Choroid plexus epithelial cell (primary cell): ENCODE results near the gene PRRC2B.
A peak's percentile ranks its signal among the peaks of the same experiment; 100 is the strongest.

Source experiments
- DNase-seq: peaks from one replicate; pipeline ENCODE4 v3.0.0-alpha.2; 2010; ENCODE audit warnings: low read depth
- H3K4me3 ChIP-seq: 2 replicates; pipeline ENCODE4 v1.5.1; 2011; ENCODE audit warnings: low read depth, mild to moderate bottlenecking, control low read depth, low read length, moderate library complexity
- CTCF ChIP-seq: conservative IDR thresholded peaks from 2 replicates; pipeline ENCODE4 v1.5.1; 2011; ENCODE audit warnings: low read depth, mild to moderate bottlenecking, control low read depth, inconsistent platforms, low read length, moderate library complexity

The PRRC2B gene

DNA sequence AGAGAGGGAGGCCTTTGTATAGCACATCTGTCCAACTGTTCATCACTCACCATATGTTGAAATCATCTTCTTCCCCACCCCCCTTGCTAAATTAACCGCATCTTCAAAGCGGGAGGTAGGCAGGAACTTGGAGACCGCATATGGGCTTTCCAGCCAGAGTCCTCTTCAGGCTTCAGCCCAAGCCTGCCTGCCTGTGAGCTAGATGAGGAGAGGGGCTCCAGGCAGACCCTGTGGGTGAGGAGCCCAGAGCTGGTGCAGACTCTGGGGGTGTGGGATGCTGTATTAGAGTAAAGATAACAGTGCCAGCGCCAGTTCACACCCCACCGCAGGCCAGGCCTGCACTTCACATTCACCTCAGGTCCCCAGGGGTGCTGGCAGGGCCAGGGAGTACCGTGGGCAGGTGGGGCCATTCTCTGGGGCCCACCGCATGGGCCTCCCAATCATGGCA, 16.2 kb downstream of the PRRC2B start:
- TF ChIP-seq CTCF, result no peak
- DNase-seq, result peak; percentile 71
- no peak overlapping the region for H3K4me3 ChIP-seq

- no peak for DNase-seq
- no peak overlapping the region for H3K4me3 ChIP-seq
- TF ChIP-seq CTCF, result no peak
These were observed 18.1 kb downstream of the PRRC2B start for GRCh38 chr9:131411719-131412681.

GRCh38 chr9:131416509-131416908, 22.6 kb downstream of the PRRC2B start:
- DNase-seq, result no peak
- no peak for TF ChIP-seq CTCF
- H3K4me3 ChIP-seq, result no peak overlapping the region

GRCh38 chr9:131417264-131418142, 23.6 kb downstream of the PRRC2B start:
- no peak overlapping the region for H3K4me3 ChIP-seq
- no peak for DNase-seq
- TF ChIP-seq CTCF, result no peak

DNA sequence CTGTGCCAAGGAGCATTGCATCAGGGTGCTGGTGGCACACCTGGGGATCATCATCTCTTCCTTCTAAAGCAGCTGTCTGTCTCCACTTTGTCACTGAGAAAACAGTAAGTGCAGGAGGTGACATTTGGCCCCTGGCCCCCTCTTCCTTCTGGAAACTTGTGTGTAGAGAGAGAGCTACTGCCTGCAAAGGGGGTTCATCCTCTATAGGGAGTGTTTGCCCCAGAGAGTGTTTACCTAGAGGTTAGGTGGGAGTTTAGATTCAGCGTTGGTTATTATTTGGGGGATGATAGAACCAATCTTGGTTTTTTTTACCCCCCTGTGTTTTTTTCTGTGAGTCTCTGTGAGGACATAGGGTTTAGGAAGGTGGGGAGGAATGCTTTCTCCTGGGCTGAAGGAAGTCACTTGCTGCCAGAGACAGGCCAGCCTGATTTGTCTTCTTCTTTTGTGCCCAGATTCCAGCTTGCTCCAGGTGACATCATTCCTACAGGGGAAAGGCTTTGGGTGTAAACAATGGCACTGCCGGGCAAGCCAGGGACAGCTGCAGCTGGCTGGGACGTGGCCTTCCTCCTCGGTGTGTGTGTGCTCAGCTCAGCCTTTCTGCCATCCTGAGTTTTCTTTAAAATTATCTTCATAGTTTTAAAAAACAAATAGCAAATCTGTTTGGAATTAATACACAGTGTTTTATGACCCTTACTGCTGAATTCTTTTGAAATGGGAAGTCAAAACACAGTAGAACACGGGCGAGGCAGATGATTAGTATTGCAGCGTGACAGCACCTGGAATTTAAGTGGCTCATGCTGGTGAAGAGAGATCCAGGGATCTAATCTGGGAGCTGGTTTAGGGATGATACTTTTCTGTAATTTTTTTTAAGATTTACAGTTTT, 24.5 kb downstream of the PRRC2B start:
- TF ChIP-seq CTCF, result no peak

GRCh38 chr9:131419026-131419614, 25.2 kb downstream of the PRRC2B start:
- H3K4me3 ChIP-seq, result no peak overlapping the region
- TF ChIP-seq CTCF, result no peak
- no peak for DNase-seq

More for the DNA sequence above, 24.5 kb downstream of the PRRC2B start:
- DNase-seq, result no peak
- H3K4me3 ChIP-seq, result no peak overlapping the region
